Type B pancreatic cell (in vitro differentiated cells): ENCODE results near the gene TFF2. TPM values are rescaled to one million over a fixed set of nuclear protein-coding genes. Genes with fewer than 3 reads are reported as not detected.

Experiments used
- DNase-seq: peaks from one replicate; pipeline ENCODE4 v3.0.0; 2021; ENCODE audit warnings: mixed read lengths; ENCODE audit not compliant: unreplicated experiment; ENCODE audit errors: extremely low spot score
- H3K27ac Mint-ChIP-seq: 2 replicates; pipeline ENCODE4 v1.8.0; 2021; ENCODE audit warnings: mild to moderate bottlenecking, mixed read lengths
- H3K27me3 Mint-ChIP-seq: 2 replicates; pipeline ENCODE4 v1.8.0; 2021; ENCODE audit warnings: mixed read lengths
- H3K36me3 Mint-ChIP-seq: 2 replicates; pipeline ENCODE4 v1.8.0; 2021; ENCODE audit warnings: mixed read lengths
- H3K4me1 Mint-ChIP-seq: one replicate; pipeline ENCODE4 v1.8.0; 2021; ENCODE audit warnings: mixed read lengths; ENCODE audit not compliant: unreplicated experiment
- H3K4me3 Mint-ChIP-seq: 2 replicates; pipeline ENCODE4 v1.8.0; 2021; ENCODE audit warnings: mild to moderate bottlenecking, mixed read lengths
- H3K9me3 Mint-ChIP-seq: 2 replicates; pipeline ENCODE4 v1.8.0; 2021; ENCODE audit warnings: mixed read lengths
- total RNA-seq: library from RNA; stranded (reverse); gene quantifications from 2 replicates; pipeline ENCODE4 v1.2.1, GENCODE V29; 2021; ENCODE audit warnings: low replicate concordance
- TF ChIP-seq, protein P1 (sequence below): fragments of 200-600 bp; sonication (generic); conservative IDR thresholded peaks from 2 replicates; pipeline ENCODE4 v1.5.0; 2021; ENCODE audit warnings: antibody characterized with exemption, mild to moderate bottlenecking

Gene TFF2
- total RNA-seq, 1 donor from 2014 or later, result 11.3 TPM

- Mint-ChIP-seq H3K36me3 (no peaks in the 10 kb centered on the region), H3K4me1 (peaks cover 1% of the 10 kb centered on the region), H3K27me3 (peaks cover under 1% of the 10 kb centered on the region), H3K27ac (no peak overlapping the region), H3K4me3 (no peak overlapping the region), H3K9me3 (peaks cover 11% of the 10 kb centered on the region)
- DNase-seq, result no peak
- TF ChIP-seq, protein P1, sequence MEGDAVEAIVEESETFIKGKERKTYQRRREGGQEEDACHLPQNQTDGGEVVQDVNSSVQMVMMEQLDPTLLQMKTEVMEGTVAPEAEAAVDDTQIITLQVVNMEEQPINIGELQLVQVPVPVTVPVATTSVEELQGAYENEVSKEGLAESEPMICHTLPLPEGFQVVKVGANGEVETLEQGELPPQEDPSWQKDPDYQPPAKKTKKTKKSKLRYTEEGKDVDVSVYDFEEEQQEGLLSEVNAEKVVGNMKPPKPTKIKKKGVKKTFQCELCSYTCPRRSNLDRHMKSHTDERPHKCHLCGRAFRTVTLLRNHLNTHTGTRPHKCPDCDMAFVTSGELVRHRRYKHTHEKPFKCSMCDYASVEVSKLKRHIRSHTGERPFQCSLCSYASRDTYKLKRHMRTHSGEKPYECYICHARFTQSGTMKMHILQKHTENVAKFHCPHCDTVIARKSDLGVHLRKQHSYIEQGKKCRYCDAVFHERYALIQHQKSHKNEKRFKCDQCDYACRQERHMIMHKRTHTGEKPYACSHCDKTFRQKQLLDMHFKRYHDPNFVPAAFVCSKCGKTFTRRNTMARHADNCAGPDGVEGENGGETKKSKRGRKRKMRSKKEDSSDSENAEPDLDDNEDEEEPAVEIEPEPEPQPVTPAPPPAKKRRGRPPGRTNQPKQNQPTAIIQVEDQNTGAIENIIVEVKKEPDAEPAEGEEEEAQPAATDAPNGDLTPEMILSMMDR, result no peak
These were observed 20.1 kb downstream of the TFF2 start for GRCh38 chr21:42330380-42331371.

GRCh38 chr21:42324896-42325295, 25.9 kb downstream of the TFF2 start:
- TF ChIP-seq, protein P1, result no peak
- Mint-ChIP-seq H3K36me3 (no peaks in the 10 kb centered on the region), H3K4me1 (no peaks in the 10 kb centered on the region), H3K27ac (no peak overlapping the region), H3K4me3 (no peak overlapping the region), H3K27me3 (peaks cover 16% of the 10 kb centered on the region), H3K9me3 (peaks cover 5% of the 10 kb centered on the region)
- DNase-seq, result peak; percentile 18

- Mint-ChIP-seq H3K9me3 (no peaks in the 10 kb centered on the region), H3K27ac (no peak overlapping the region), H3K36me3 (no peaks in the 10 kb centered on the region), H3K4me1 (no peaks in the 10 kb centered on the region), H3K27me3 (peaks cover 16% of the 10 kb centered on the region), H3K4me3 (no peak overlapping the region)
- no peak for DNase-seq
- TF ChIP-seq, protein P1, result no peak
These were observed 28.9 kb downstream of the TFF2 start for GRCh38 chr21:42321845-42322244.

DNA sequence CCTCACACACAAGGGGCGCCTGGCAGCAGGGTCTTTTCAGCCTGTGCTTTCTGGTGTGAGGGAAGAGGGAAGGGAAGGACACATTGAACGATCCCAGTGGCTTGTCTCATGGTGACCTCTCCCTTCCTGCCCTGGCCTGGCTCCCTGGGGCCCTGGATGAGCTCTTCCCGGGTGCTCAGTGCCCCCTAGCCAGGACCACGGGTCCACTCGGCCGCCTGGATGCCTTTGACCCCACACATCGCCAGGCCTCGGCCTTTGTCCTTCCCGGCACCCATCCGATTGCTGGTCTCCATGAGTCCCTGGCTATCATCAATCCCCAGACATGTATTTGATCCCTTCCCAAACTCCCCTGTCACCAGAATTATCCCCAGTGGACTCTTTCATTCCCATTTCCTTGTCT, 29.6 kb downstream of the TFF2 start:
- Mint-ChIP-seq H3K27ac (no peak overlapping the region), H3K36me3 (no peaks in the 10 kb centered on the region), H3K27me3 (peaks cover 16% of the 10 kb centered on the region), H3K4me1 (no peaks in the 10 kb centered on the region), H3K4me3 (no peak overlapping the region), H3K9me3 (no peaks in the 10 kb centered on the region)
- no peak for DNase-seq
- TF ChIP-seq, protein P1, result no peak

- Mint-ChIP-seq H3K27ac (no peak overlapping the region), H3K4me3 (no peak overlapping the region), H3K9me3 (no peaks in the 10 kb centered on the region), H3K4me1 (peaks cover under 1% of the 10 kb centered on the region), H3K27me3 (peaks cover 16% of the 10 kb centered on the region), H3K36me3 (no peaks in the 10 kb centered on the region)
- TF ChIP-seq, protein P1, result no peak
- DNase-seq, result peak; percentile 49
These were observed 30.0 kb downstream of the TFF2 start for GRCh38 chr21:42320791-42321190.
